Keratinocyte (primary cell): Measurements from ENCODE around the gene PPP6R1. TPM values are rescaled to one million over a fixed set of nuclear protein-coding genes. Genes with fewer than 3 reads are reported as not detected.

ENCODE experiments used
- DNase-seq: peaks from one replicate; pipeline ENCODE4 v3.0.0-alpha.2; 2011; ENCODE audit warnings: low read depth, missing footprints, low spot score
- FAIRE-seq: peaks from 2 replicates; lab custom pipeline; 2011; peaks lifted over from hg19 to GRCh38; lab: Jason Lieb, UNC
- H2AFZ ChIP-seq: 2 replicates; pipeline ENCODE4 v1.6.0; 2012; ENCODE audit warnings: low read length, control low read depth, inconsistent platforms; ENCODE audit not compliant: control insufficient read depth
- H3K27ac ChIP-seq: 2 replicates; pipeline ENCODE4 v1.5.1; 2011; ENCODE audit warnings: low read length; ENCODE audit not compliant: control insufficient read depth, insufficient read depth
- H3K27me3 ChIP-seq: 3 replicates; pipeline ENCODE4 v1.6.0; 2011; ENCODE audit warnings: low read length; ENCODE audit not compliant: control insufficient read depth, insufficient read depth; ENCODE audit errors: extremely low read depth
- H3K36me3 ChIP-seq, 2 experiments: 2 replicates in 1 of 2; 3 replicates in 1 of 2; pipeline ENCODE4 v1.5.1; 2011; ENCODE audit warnings: low read length in 2 of 2, mild to moderate bottlenecking in 1 of 2; ENCODE audit not compliant: control insufficient read depth in 2 of 2, insufficient read depth in 2 of 2; ENCODE audit errors: extremely low read depth in 1 of 2
- H3K4me1 ChIP-seq: 3 replicates; pipeline ENCODE4 v1.5.1; 2011; ENCODE audit warnings: low read length; ENCODE audit not compliant: control insufficient read depth, insufficient read depth; ENCODE audit errors: extremely low read depth
- H3K4me2 ChIP-seq: 3 replicates; pipeline ENCODE4 v1.6.0; 2011; ENCODE audit warnings: low read depth, low read length; ENCODE audit not compliant: control insufficient read depth, insufficient read depth; ENCODE audit errors: extremely low read depth
- H3K4me3 ChIP-seq, 3 experiments: fragments of 200-600 bp in 1 of 3; sonication (generic) in 1 of 3; 2 replicates in 2 of 3; 3 replicates in 1 of 3; pipeline ENCODE4 v1.5.1; 2011 to 2016; ENCODE audit warnings: low read length in 3 of 3, mild to moderate bottlenecking in 3 of 3, control low read depth in 2 of 3, inconsistent platforms in 1 of 3, low read depth in 1 of 3, mixed read lengths in 1 of 3, mixed run types in 1 of 3, moderate library complexity in 1 of 3; ENCODE audit not compliant: control insufficient read depth in 2 of 3, insufficient read depth in 2 of 3; ENCODE audit errors: extremely low read depth in 1 of 3
- H3K79me2 ChIP-seq: 2 replicates; pipeline ENCODE4 v1.6.0; 2012; ENCODE audit warnings: low read length; ENCODE audit not compliant: control insufficient read depth, insufficient read depth
- H3K9ac ChIP-seq: 3 replicates; pipeline ENCODE4 v1.6.0; 2011; ENCODE audit warnings: low read length; ENCODE audit not compliant: control insufficient read depth, insufficient read depth; ENCODE audit errors: extremely low read depth
- H3K9me1 ChIP-seq: 3 replicates; pipeline ENCODE4 v1.6.0; 2011; ENCODE audit warnings: low read length; ENCODE audit not compliant: control insufficient read depth, insufficient read depth; ENCODE audit errors: extremely low read depth
- H3K9me3 ChIP-seq: 2 replicates; pipeline ENCODE4 v1.5.1; 2012; ENCODE audit warnings: low read depth, low read length; ENCODE audit not compliant: control insufficient read depth
- H4K20me1 ChIP-seq: 3 replicates; pipeline ENCODE4 v1.6.0; 2011; ENCODE audit warnings: low read length; ENCODE audit not compliant: control insufficient read depth, insufficient read depth; ENCODE audit errors: extremely low read depth
- CTCF ChIP-seq, 3 experiments: IDR thresholded peaks in 1 of 3; conservative IDR thresholded peaks in 1 of 3; optimal IDR thresholded peaks in 1 of 3; 2 replicates in 2 of 3; 3 replicates in 1 of 3; pipeline versions ENCODE3 to v1.5.1; 2011; ENCODE audit warnings: low read length in 3 of 3, mild to moderate bottlenecking in 3 of 3, moderate library complexity in 2 of 3, control low read depth in 1 of 3, inconsistent platforms in 1 of 3; ENCODE audit not compliant: insufficient read depth in 2 of 3; ENCODE audit errors: extremely low read depth in 1 of 3
- EZH2 ChIP-seq: IDR thresholded peaks from one replicate; pipeline ENCODE4 v1.6.1; 2012; ENCODE audit warnings: inconsistent platforms, mild to moderate bottlenecking, low read length, moderate library complexity
- dilution Hi-C: fragments of 300-500 bp; cut with MboI; formaldehyde crosslinking; loops from one replicate; pipeline ENCODE4 v1.7.0; 2020; ENCODE audit warnings: low sequenced_read_pairs; ENCODE audit not compliant: extremely low pct_ligation_motif_present
- polyA plus RNA-seq, 5 experiments: library from polyadenylated mRNA; depleted of rRNA in 3 of 5; stranded (reverse) in 3 of 5; stranded (forward) in 1 of 5; unstranded in 1 of 5; fragments of >200 nt; gene quantifications; 1 replicate in 1 of 5; 2 replicates in 3 of 5; 3 replicates in 1 of 5; pipeline versions ENCODE4 v1.2.1 to v1.2.3, GENCODE V29; 2011 to 2012; ENCODE audit warnings: missing spikeins in 2 of 5, low read depth in 1 of 5, low replicate concordance in 1 of 5

PPP6R1 gene
- polyA plus RNA-seq, 1 donor (not counting 4 experiments of a cell fraction or from before 2014, with no cell fraction given): 26.7 TPM

GRCh38 chr19:55265723-55266386, 7.0 kb upstream of the PPP6R1 start:
- H2AFZ ChIP-seq: no peak overlapping the region
- dilution Hi-C loops: no loop called here
- no peak overlapping the region for H3K27ac ChIP-seq
- FAIRE-seq: no peak
- no peaks in the 10 kb centered on the region for H4K20me1 ChIP-seq
- no peak overlapping the region for H3K4me3 ChIP-seq
- peaks cover 3% of the 10 kb centered on the region for H3K79me2 ChIP-seq
- no peak for TF ChIP-seq CTCF (optimal IDR thresholded peaks at IDR 0.05 in 1 of 3, IDR thresholded peaks at IDR 0.05 in 1 of 3, conservative IDR thresholded peaks at IDR 0.05 in 1 of 3; ENCODE audit: extremely low read depth in 1 of 3, insufficient read depth in 2 of 3, low read length in 3 of 3)
- no peak for TF ChIP-seq EZH2
- H3K36me3 ChIP-seq: peaks cover 0 to 5% of the 10 kb centered on the region in 2 experiments
- no peaks in the 10 kb centered on the region for H3K4me1 ChIP-seq
- H3K9me1 ChIP-seq: no peaks in the 10 kb centered on the region
- H3K9ac ChIP-seq: no peak overlapping the region
- no peaks in the 10 kb centered on the region for H3K9me3 ChIP-seq
- H3K4me2 ChIP-seq: no peak overlapping the region
- no peaks in the 10 kb centered on the region for H3K27me3 ChIP-seq
- no peak for DNase-seq

- H3K27ac ChIP-seq: no peak overlapping the region
- no peak overlapping the region for H3K4me3 ChIP-seq
- peaks cover 0 to 3% of the 10 kb centered on the region in 2 experiments for H3K36me3 ChIP-seq
- TF ChIP-seq EZH2 (no peak), CTCF (optimal IDR thresholded peaks at IDR 0.05 in 1 of 3, IDR thresholded peaks at IDR 0.05 in 1 of 3, conservative IDR thresholded peaks at IDR 0.05 in 1 of 3; ENCODE audit: extremely low read depth in 1 of 3, insufficient read depth in 2 of 3, low read length in 3 of 3) (no peak)
- no peaks in the 10 kb centered on the region for H3K27me3 ChIP-seq
- FAIRE-seq (no peak), DNase-seq (no peak)
- no peaks in the 10 kb centered on the region for H3K4me1 ChIP-seq
- H4K20me1 ChIP-seq: no peaks in the 10 kb centered on the region
- H3K79me2 ChIP-seq: peaks cover 3% of the 10 kb centered on the region
- H3K9ac ChIP-seq: no peak overlapping the region
- H3K4me2 ChIP-seq: no peak overlapping the region
- H2AFZ ChIP-seq: no peak overlapping the region
- no peaks in the 10 kb centered on the region for H3K9me3 ChIP-seq
- H3K9me1 ChIP-seq: no peaks in the 10 kb centered on the region
- dilution Hi-C loops: no loop called here
Observed at GRCh38 chr19:55265173-55265572, 6.4 kb upstream of the PPP6R1 start.
